H1 (cell line): ENCODE data around the gene CACNA1C.

ENCODE experiments used
- BRCA1 ChIP-seq: IDR thresholded peaks from 2 replicates; pipeline ENCODE4 v1.6.1; 2012; ENCODE audit warnings: low read depth, low read length, improper control_type of control experiment
- EGR1 ChIP-seq: IDR thresholded peaks from 2 replicates; pipeline ENCODE4 v1.6.1; 2011; ENCODE audit warnings: low read depth, low read length, borderline replicate concordance
- EZH2 ChIP-seq: fragments of 200-600 bp; sonication (generic); IDR thresholded peaks from 2 replicates; pipeline ENCODE4 v1.7.1; 2012; ENCODE audit warnings: low read depth, mild to moderate bottlenecking, moderate library complexity, low read length, inconsistent platforms; ENCODE audit not compliant: severe bottlenecking
- HDAC2 ChIP-seq, 2 experiments: fragments of 300-600 bp in 1 of 2; sonication (generic) in 1 of 2; IDR thresholded peaks; 2 replicates each; pipeline ENCODE4 v1.6.1; 2011 to 2012; ENCODE audit warnings: low read depth in 2 of 2, low read length in 2 of 2, mild to moderate bottlenecking in 2 of 2, moderate library complexity in 2 of 2, borderline replicate concordance in 1 of 2, inconsistent platforms in 1 of 2
- JUND ChIP-seq: IDR thresholded peaks from 2 replicates; pipeline ENCODE4 v1.6.1; 2011; ENCODE audit warnings: mild to moderate bottlenecking, improper control_type of control experiment, low read length
- MAFK ChIP-seq: IDR thresholded peaks from 2 replicates; pipeline ENCODE4 v1.6.1; 2012; ENCODE audit warnings: low read depth, mild to moderate bottlenecking, improper control_type of control experiment, low read length
- POLR2AphosphoS5 ChIP-seq: IDR thresholded peaks from 2 replicates; pipeline ENCODE4 v1.6.1; 2011; ENCODE audit warnings: low read depth, low read length
- SIN3A ChIP-seq, 2 experiments: IDR thresholded peaks in 1 of 2; conservative IDR thresholded peaks in 1 of 2; 2 replicates each; pipeline ENCODE4 v1.6.1; 2011 to 2012; ENCODE audit warnings: low read length in 2 of 2, improper control_type of control experiment in 1 of 2, low read depth in 1 of 2, mild to moderate bottlenecking in 1 of 2
- YY1 ChIP-seq: IDR thresholded peaks from 2 replicates; pipeline ENCODE4 v1.6.1; 2011; ENCODE audit warnings: low read depth, mild to moderate bottlenecking, low read length
- ZNF274 ChIP-seq: IDR thresholded peaks from 2 replicates; pipeline ENCODE4 v1.7.0; 2012; ENCODE audit warnings: low read length, borderline replicate concordance; ENCODE audit errors: extremely low read depth
- TF ChIP-seq, protein P1 (sequence below), 3 experiments: IDR thresholded peaks; 1 replicate in 2 of 3; 2 replicates in 1 of 3; pipeline versions ENCODE4 v1.5.1 to v1.6.1; 2011; ENCODE audit warnings: low read length in 3 of 3, mild to moderate bottlenecking in 3 of 3, inconsistent platforms in 2 of 3, low read depth in 1 of 3, moderate library complexity in 1 of 3; ENCODE audit not compliant: insufficient read depth in 1 of 3; ENCODE audit errors: control extremely low read depth in 1 of 3
- TF ChIP-seq, protein P2 (sequence below): IDR thresholded peaks from 2 replicates; pipeline ENCODE4 v1.6.1; 2011; ENCODE audit warnings: low read length, improper control_type of control experiment

DNA sequence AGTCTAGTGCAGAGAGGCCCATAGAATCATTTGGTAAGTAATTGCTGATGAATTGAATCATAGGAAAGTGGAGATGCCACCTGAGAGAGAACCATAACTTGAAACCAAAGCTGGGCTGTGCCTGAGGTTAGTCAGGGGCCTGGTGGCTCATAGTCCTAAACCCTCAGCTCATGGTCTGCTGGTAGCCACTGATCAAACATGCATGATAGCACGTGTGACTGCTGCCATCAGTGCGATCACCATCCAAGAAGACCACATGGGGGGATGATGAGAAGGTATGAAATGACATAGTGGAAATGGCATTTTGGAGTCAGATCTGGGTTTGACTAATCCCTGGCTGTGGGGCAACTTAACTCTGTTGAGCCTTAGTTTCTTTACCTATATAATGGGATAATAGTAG is 190.5 kb downstream of the CACNA1C start:
- TF ChIP-seq, protein P1, sequence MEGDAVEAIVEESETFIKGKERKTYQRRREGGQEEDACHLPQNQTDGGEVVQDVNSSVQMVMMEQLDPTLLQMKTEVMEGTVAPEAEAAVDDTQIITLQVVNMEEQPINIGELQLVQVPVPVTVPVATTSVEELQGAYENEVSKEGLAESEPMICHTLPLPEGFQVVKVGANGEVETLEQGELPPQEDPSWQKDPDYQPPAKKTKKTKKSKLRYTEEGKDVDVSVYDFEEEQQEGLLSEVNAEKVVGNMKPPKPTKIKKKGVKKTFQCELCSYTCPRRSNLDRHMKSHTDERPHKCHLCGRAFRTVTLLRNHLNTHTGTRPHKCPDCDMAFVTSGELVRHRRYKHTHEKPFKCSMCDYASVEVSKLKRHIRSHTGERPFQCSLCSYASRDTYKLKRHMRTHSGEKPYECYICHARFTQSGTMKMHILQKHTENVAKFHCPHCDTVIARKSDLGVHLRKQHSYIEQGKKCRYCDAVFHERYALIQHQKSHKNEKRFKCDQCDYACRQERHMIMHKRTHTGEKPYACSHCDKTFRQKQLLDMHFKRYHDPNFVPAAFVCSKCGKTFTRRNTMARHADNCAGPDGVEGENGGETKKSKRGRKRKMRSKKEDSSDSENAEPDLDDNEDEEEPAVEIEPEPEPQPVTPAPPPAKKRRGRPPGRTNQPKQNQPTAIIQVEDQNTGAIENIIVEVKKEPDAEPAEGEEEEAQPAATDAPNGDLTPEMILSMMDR (IDR thresholded peaks at IDR 0.05; ENCODE audit: control extremely low read depth in 1 of 3, insufficient read depth in 1 of 3, low read depth in 1 of 3, low read length in 3 of 3) = no peak
- no peak for TF ChIP-seq EGR1
- TF ChIP-seq HDAC2 (IDR thresholded peaks at IDR 0.05; ENCODE audit: borderline replicate concordance in 1 of 2, low read depth in 2 of 2, low read length in 2 of 2) = no peak
- TF ChIP-seq, protein P2, sequence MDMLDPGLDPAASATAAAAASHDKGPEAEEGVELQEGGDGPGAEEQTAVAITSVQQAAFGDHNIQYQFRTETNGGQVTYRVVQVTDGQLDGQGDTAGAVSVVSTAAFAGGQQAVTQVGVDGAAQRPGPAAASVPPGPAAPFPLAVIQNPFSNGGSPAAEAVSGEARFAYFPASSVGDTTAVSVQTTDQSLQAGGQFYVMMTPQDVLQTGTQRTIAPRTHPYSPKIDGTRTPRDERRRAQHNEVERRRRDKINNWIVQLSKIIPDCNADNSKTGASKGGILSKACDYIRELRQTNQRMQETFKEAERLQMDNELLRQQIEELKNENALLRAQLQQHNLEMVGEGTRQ = no peak
- TF ChIP-seq POLR2AphosphoS5 = no peak
- TF ChIP-seq SIN3A (conservative IDR thresholded peaks at IDR 0.05 in 1 of 2, IDR thresholded peaks at IDR 0.05 in 1 of 2; ENCODE audit: low read depth in 1 of 2, low read length in 2 of 2) = no peak
- no peak for TF ChIP-seq JUND
- no peak for TF ChIP-seq YY1
- TF ChIP-seq ZNF274 = no peak
- no peak for TF ChIP-seq BRCA1
- TF ChIP-seq EZH2 = no peak
- no peak for TF ChIP-seq MAFK
